Measurements from ENCODE around the gene ABCA1. TPM values are rescaled to one million over a fixed set of nuclear protein-coding genes. Genes with fewer than 3 reads are reported as not detected.

ABCA1 gene
- polyA plus RNA-seq, 3 donors, result 2.0 to 5.1 (median 2.7) TPM

DNA sequence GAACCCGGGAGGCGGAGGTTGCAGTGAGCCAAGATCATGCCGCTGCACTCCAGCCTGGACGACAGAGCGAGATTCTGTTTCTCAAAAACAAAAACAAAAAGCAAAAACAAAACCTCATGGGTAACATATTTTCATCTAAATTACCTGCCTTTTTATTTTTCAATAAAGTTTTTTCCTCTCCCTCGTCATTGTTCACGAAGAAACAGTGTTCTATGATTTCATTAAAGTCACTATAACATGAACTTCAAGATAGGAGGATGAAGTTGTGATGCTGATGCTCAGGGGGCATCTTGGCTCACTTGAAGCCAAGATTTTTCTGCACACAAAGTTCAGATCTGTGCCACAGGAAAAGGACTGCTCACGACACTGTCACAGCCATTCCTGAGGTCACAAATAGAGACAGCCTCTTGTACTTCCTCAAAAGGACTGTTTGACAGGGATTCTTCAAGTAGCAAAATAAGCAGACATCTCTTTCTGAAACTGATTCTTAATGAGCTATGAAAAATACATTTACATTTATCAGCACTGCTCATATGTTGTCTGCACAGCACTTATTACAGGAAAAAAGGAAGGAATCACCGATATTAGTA, 147.9 kb downstream of the ABCA1 start:
- H3K4me1 ChIP-seq (ENCODE audit: control insufficient read depth in 1 of 2, insufficient read depth in 2 of 2, low read length in 2 of 2), result peaks cover 42 to 53% of the 10 kb centered on the region in 2 donors
- H3K36me3 Mint-ChIP-seq, result peaks cover 10 to 23% of the 10 kb centered on the region in 2 donors
- no peaks in the 10 kb centered on the region for H3K27me3 ChIP-seq (ENCODE audit: control insufficient read depth in 2 of 2, insufficient read depth in 2 of 2, low read length in 2 of 2)
- peak; percentile 61 to 74 (median 65) for DNase-seq
- no peaks in the 10 kb centered on the region for H3K9me3 ChIP-seq (replicated peaks in 1 of 2; ENCODE audit: control insufficient read depth in 1 of 2, insufficient read depth in 1 of 2, low read length in 2 of 2)
- peak overlapping the region; percentile 77 to 91 (median 88) for H3K27ac Mint-ChIP-seq
- intact Hi-C loops (cut with micrococcal nuclease), result loop anchor here (5.0 to 10.0 kb wide), 5 partner anchors 82 to 385 kb away; partner anchors contain the start of gene ABCA1 (in 1 of the 2)
- H3K9ac ChIP-seq (ENCODE audit: insufficient read depth, low read length, poor library complexity, severe bottlenecking), result no peak overlapping the region
- no peak overlapping the region for H2AFZ ChIP-seq (ENCODE audit: insufficient read depth, low read depth, low read length, poor library complexity, severe bottlenecking)
- WGBS (ENCODE audit: insufficient coverage), result 69% methylated on average over 4 of the region's 9 CpGs
- peak overlapping the region; percentile 38 to 74 for H3K27ac ChIP-seq (ENCODE audit: low read depth in 1 of 2, low read length in 2 of 2)
- H3K9me3 Mint-ChIP-seq, result no peaks in the 10 kb centered on the region
- H3K4me3 ChIP-seq (replicated peaks in 1 of 3; ENCODE audit: low read depth in 2 of 3, low read length in 3 of 3), result peak overlapping the region in 1 of 3 experiments; percentile 31
- no peaks in the 10 kb centered on the region for H3K27me3 Mint-ChIP-seq (ENCODE audit: low read depth in 3 of 3)
- TF ChIP-seq, protein P1, sequence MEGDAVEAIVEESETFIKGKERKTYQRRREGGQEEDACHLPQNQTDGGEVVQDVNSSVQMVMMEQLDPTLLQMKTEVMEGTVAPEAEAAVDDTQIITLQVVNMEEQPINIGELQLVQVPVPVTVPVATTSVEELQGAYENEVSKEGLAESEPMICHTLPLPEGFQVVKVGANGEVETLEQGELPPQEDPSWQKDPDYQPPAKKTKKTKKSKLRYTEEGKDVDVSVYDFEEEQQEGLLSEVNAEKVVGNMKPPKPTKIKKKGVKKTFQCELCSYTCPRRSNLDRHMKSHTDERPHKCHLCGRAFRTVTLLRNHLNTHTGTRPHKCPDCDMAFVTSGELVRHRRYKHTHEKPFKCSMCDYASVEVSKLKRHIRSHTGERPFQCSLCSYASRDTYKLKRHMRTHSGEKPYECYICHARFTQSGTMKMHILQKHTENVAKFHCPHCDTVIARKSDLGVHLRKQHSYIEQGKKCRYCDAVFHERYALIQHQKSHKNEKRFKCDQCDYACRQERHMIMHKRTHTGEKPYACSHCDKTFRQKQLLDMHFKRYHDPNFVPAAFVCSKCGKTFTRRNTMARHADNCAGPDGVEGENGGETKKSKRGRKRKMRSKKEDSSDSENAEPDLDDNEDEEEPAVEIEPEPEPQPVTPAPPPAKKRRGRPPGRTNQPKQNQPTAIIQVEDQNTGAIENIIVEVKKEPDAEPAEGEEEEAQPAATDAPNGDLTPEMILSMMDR (IDR thresholded peaks at IDR 0.05), result no peak
- peaks cover 22% of the 10 kb centered on the region for H3K4me1 Mint-ChIP-seq
- peaks cover 11 to 15% of the 10 kb centered on the region in 2 donors for H3K36me3 ChIP-seq (replicated peaks in 1 of 2; ENCODE audit: control insufficient read depth in 1 of 2, insufficient read depth in 2 of 2, low read length in 2 of 2)
- peak overlapping the region in 1 of 2 donors; percentile 54 for H3K4me3 Mint-ChIP-seq
- H3K79me2 ChIP-seq (ENCODE audit: insufficient read depth, low read length), result no peaks in the 10 kb centered on the region
- no peaks in the 10 kb centered on the region for H4K20me1 ChIP-seq (ENCODE audit: insufficient read depth, low read length)
- peak overlapping the region; percentile 47 for H3K4me2 ChIP-seq (replicated peaks; ENCODE audit: extremely low read depth, low read length, poor library complexity, severe bottlenecking)

DNA sequence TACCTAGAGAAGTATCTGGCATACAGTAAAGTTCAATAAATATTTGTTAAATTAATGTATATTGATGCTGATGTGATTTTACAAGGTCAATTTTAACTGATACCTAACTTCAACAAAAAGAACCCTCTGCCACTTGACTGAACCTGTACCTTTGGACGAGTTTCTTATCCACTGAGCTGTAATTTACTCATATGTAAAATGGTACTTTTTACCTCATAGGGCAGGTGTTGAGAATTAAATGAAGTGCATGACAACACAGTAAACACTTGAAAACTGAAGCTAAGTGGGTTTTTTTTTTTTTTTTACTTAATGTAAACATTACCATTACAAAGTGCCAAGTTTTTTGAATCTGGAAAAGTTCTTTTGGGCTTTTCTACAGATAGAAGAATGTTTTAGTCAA, 148.6 kb downstream of the ABCA1 start:
- Histone ChIP-seq H3K4me2 (replicated peaks; ENCODE audit: extremely low read depth, low read length, poor library complexity, severe bottlenecking) (no peak overlapping the region), H2AFZ (ENCODE audit: insufficient read depth, low read depth, low read length, poor library complexity, severe bottlenecking) (no peak overlapping the region), H3K4me3 (replicated peaks in 1 of 3; ENCODE audit: low read depth in 2 of 3, low read length in 3 of 3) (no peak overlapping the region), H4K20me1 (ENCODE audit: insufficient read depth, low read length) (no peaks in the 10 kb centered on the region), H3K4me1 (ENCODE audit: control insufficient read depth in 1 of 2, insufficient read depth in 2 of 2, low read length in 2 of 2) (peaks cover 47 to 57% of the 10 kb centered on the region in 2 donors), H3K36me3 (replicated peaks in 1 of 2; ENCODE audit: control insufficient read depth in 1 of 2, insufficient read depth in 2 of 2, low read length in 2 of 2) (peaks cover 10 to 13% of the 10 kb centered on the region in 2 donors), H3K27ac (ENCODE audit: low read depth in 1 of 2, low read length in 2 of 2) (no peak overlapping the region), H3K27me3 (ENCODE audit: control insufficient read depth in 2 of 2, insufficient read depth in 2 of 2, low read length in 2 of 2) (no peaks in the 10 kb centered on the region), H3K79me2 (ENCODE audit: insufficient read depth, low read length) (no peaks in the 10 kb centered on the region), H3K9ac (ENCODE audit: insufficient read depth, low read length, poor library complexity, severe bottlenecking) (no peak overlapping the region), H3K9me3 (replicated peaks in 1 of 2; ENCODE audit: control insufficient read depth in 1 of 2, insufficient read depth in 1 of 2, low read length in 2 of 2) (no peaks in the 10 kb centered on the region)
- H3K36me3 Mint-ChIP-seq, result peaks cover 9 to 17% of the 10 kb centered on the region in 2 donors
- no CpG with 5 or more reads among the region's 1 CpG for WGBS (ENCODE audit: insufficient coverage)
- H3K4me3 Mint-ChIP-seq, result no peak overlapping the region
- no peaks in the 10 kb centered on the region for H3K9me3 Mint-ChIP-seq
- H3K27ac Mint-ChIP-seq, result no peak overlapping the region
- H3K4me1 Mint-ChIP-seq, result peaks cover 22% of the 10 kb centered on the region
- no peak for DNase-seq
- intact Hi-C loops (cut with micrococcal nuclease), result loop anchor here in 1 of 2 donors (5.0 kb wide), 1 partner anchor 83 kb away; no protein-coding TSS in a partner anchor
- TF ChIP-seq, protein P1 (IDR thresholded peaks at IDR 0.05), result no peak
- H3K27me3 Mint-ChIP-seq (ENCODE audit: low read depth in 3 of 3), result no peaks in the 10 kb centered on the region

Measured in CD14-positive monocyte (primary cell).